HFFc6 (cell line): Measurements from ENCODE around the gene FAM227A. TPM values are rescaled to one million over a fixed set of nuclear protein-coding genes. Genes with fewer than 3 reads are reported as not detected.

Experiments used
- DNase-seq: peaks from one replicate; pipeline ENCODE4 v3.0.0-alpha.2; 2018
- H3K27ac Mint-ChIP-seq: 2 replicates; pipeline ENCODE4 v1.8.0; 2020; ENCODE audit warnings: mild to moderate bottlenecking, mixed read lengths
- H3K27me3 Mint-ChIP-seq: 2 replicates; pipeline ENCODE4 v1.8.0; 2021; ENCODE audit warnings: mild to moderate bottlenecking, moderate library complexity, mixed read lengths; ENCODE audit not compliant: insufficient read depth
- H3K36me3 Mint-ChIP-seq: 2 replicates; pipeline ENCODE4 v1.8.0; 2021; ENCODE audit warnings: low read depth, mixed read lengths
- H3K4me1 Mint-ChIP-seq: 2 replicates; pipeline ENCODE4 v1.8.0; 2020; ENCODE audit warnings: low read depth, mixed read lengths
- H3K4me3 Mint-ChIP-seq: 2 replicates; pipeline ENCODE4 v1.8.0; 2020; ENCODE audit warnings: mild to moderate bottlenecking, moderate library complexity, mixed read lengths
- H3K9me3 Mint-ChIP-seq: 2 replicates; pipeline ENCODE4 v1.8.0; 2020; ENCODE audit warnings: mild to moderate bottlenecking, mixed read lengths
- long read RNA-seq: library from polyadenylated mRNA; unstranded; transcript quantifications from one replicate; pipeline ENCODE4 v2.0.0, GENCODE V29; 2019
- total RNA-seq, 6 experiments: library from RNA; stranded (reverse); fragmentation: NEBNext Ultra II Directional; extraction: Animal tissue kit (Norgen Biotek cat#: 25700); gene quantifications; 2 replicates in 1 of 6; 3 replicates in 5 of 6; pipeline ENCODE4 v1.2.3, GENCODE V29; 2021
- TF ChIP-seq, protein P1 (sequence below): fragments of 200-600 bp; sonication (generic); IDR thresholded peaks from 2 replicates; pipeline ENCODE4 v1.5.0; 2021; ENCODE audit warnings: antibody characterized with exemption, mild to moderate bottlenecking

Gene FAM227A
- under 1 TPM; 0.41 to 0.88 (median 0.80) TPM for total RNA-seq
- long read RNA-seq, partial matches to known transcripts, result 0 of 1 reads
- long read RNA-seq, other reads (novel, unspliced or antisense), result 1 of 1 reads

DNA sequence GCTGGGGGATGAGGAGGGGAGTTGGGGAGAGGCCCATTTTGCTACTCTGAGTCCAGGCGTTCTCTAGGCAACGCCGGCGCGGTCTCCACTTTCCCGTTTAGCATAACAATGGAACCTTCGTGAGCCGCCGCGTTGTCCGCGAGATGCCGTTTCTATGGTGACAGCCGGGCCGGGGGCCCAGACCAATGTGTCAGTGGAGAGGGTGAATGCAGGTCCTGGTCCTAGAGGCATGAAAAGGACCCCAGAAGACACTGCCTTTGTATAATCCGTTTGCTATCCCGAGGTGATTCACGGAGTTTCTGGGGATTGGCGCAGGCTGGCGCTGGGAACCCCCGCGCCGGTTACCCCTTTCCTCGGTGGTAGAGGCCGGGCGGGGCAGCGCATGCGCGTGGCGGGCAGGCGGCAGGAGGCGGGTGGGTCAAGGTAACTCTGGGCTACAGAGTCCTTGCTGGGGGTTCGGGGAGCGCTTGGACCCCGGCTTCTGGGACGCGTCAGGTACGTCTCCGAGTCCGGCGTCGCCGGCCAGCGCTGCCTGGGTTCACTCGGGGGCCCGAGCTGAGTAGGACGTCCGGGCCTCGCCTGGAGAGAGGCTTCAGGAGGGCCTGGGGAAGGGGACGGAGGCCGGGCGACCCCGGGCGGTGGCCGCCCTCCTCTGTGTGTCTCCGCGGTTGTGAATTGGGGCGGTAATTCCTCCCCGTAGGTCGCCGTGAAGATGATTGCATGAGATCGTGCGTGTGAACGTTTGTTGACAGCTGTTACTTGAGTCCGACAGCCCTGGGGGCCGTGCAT lies at the start of gene FAM227A, which contains the start of gene CBY1:
TSS of gene FAM227A (minus strand) at position 137 of the 789 bp plus-strand sequence. CDS start 6,224 bp downstream, outside the sequence.
TSS of gene CBY1 (plus strand) at position 383 of the 789 bp plus-strand sequence. CDS start 11,417 bp downstream, outside the sequence.
- Mint-ChIP-seq H3K27me3 (no peaks in the 10 kb centered on the region; the same call in 1 of the 2 replicates), H3K9me3 (no peaks in the 10 kb centered on the region), H3K36me3 (no peaks in the 10 kb centered on the region), H3K4me3 (peak within 1 kb of the TSS; percentile 94), H3K4me1 (peaks cover 17% of the 10 kb centered on the region), H3K27ac (peak within 1 kb of the TSS; percentile 100)
- TF ChIP-seq, protein P1, sequence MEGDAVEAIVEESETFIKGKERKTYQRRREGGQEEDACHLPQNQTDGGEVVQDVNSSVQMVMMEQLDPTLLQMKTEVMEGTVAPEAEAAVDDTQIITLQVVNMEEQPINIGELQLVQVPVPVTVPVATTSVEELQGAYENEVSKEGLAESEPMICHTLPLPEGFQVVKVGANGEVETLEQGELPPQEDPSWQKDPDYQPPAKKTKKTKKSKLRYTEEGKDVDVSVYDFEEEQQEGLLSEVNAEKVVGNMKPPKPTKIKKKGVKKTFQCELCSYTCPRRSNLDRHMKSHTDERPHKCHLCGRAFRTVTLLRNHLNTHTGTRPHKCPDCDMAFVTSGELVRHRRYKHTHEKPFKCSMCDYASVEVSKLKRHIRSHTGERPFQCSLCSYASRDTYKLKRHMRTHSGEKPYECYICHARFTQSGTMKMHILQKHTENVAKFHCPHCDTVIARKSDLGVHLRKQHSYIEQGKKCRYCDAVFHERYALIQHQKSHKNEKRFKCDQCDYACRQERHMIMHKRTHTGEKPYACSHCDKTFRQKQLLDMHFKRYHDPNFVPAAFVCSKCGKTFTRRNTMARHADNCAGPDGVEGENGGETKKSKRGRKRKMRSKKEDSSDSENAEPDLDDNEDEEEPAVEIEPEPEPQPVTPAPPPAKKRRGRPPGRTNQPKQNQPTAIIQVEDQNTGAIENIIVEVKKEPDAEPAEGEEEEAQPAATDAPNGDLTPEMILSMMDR, result no peak
- peak; percentile 84 for DNase-seq

DNA sequence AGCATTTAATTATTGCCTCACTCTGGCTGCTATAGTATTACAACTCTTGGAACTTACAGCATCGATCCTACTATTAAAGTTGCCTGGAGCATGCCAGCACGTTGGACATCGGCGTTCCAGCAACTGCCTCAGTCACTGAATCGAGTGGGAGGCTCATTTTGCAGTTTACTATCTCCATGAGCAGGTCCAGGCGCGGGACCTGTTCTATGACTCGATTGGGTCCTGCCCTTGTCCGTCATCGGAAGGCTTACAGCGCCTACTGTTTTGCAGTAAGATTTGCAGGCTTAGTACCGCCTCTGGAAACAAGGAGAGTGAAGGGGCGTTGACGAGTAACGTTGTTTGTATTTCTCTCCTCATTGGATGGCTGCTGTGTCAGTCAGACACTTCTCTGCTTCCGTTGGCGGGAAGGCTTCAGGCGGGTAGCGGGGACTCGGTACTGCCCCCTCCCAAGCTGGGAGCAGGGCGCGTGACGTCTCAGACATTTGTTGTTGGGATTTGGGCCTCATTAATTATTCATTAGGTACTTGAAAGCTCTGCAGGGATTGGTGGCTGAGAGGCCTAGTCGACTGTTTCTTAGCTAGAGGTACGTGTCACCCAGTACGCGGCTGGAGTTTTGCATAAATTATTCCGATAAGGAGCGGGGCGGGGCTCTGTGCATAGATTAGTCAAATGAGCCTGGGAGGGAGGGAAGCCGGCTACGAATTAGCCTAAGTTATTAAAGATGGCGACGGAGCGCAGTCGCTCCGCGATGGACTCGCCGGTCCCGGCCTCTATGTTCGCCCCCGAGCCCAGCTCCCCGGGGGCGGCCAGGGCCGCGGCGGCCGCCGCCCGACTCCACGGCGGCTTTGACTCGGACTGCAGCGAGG lies 49.3 kb upstream of the FAM227A start, which contains the start of gene GTPBP1:
TSS of gene GTPBP1 (plus strand) at position 710 of the 866 bp plus-strand sequence. CDS start at position 722, 12 bp downstream.
- Mint-ChIP-seq H3K4me1 (peaks cover 43% of the 10 kb centered on the region), H3K27ac (peak within 1 kb of the TSS; percentile 95), H3K36me3 (peaks cover 5% of the 10 kb centered on the region), H3K4me3 (peak within 1 kb of the TSS; percentile 98), H3K9me3 (no peaks in the 10 kb centered on the region), H3K27me3 (peaks cover 4% of the 10 kb centered on the region)
- TF ChIP-seq, protein P1, result peak; percentile 46
- peak; percentile 100 for DNase-seq

- peaks cover 45% of the 10 kb centered on the region for H3K4me1 Mint-ChIP-seq
- H3K27ac Mint-ChIP-seq, result peak overlapping the region; percentile 90
- peak overlapping the region; percentile 92 for H3K4me3 Mint-ChIP-seq
- TF ChIP-seq, protein P1, result no peak
- H3K9me3 Mint-ChIP-seq, result no peaks in the 10 kb centered on the region
- no peak for DNase-seq
- peaks cover 9% of the 10 kb centered on the region for H3K36me3 Mint-ChIP-seq
- peaks cover 6% of the 10 kb centered on the region for H3K27me3 Mint-ChIP-seq
Observed at GRCh38 chr22:38704654-38705234, 48.6 kb upstream of the FAM227A start.

- Mint-ChIP-seq H3K4me3 (peak within 1 kb of the TSS; percentile 95), H3K27ac (peak within 1 kb of the TSS; percentile 96), H3K36me3 (peaks cover 28% of the 10 kb centered on the region), H3K9me3 (no peaks in the 10 kb centered on the region), H3K4me1 (peaks cover 53% of the 10 kb centered on the region), H3K27me3 (peaks cover 6% of the 10 kb centered on the region)
- DNase-seq, result peak; percentile 90
- TF ChIP-seq, protein P1, result peak; percentile 11; the same call in 1 of the 2 replicates
Observed at GRCh38 chr22:38700789-38701628, 44.8 kb upstream of the FAM227A start, which contains the start of gene JOSD1. Gene JOSD1, minus strand, starts transcription at chr22:38700943. Its CDS starts 956 bp downstream, at chr22:38699987.
